Muscle of leg (tissue), 11 donors: ENCODE data around the gene CDK1. TPM values are rescaled to one million over a fixed set of nuclear protein-coding genes. Genes with fewer than 3 reads are reported as not detected.

Source experiments
- DNase-seq: peaks from one replicate; pipeline ENCODE4 v3.0.0; 2013
- H3K27ac ChIP-seq: one replicate; pipeline ENCODE4 v1.5.1; 2013; ENCODE audit warnings: mild to moderate bottlenecking, low read length, control low read depth
- H3K27me3 ChIP-seq: one replicate; pipeline ENCODE4 v1.6.1; 2013; ENCODE audit warnings: low read length; ENCODE audit not compliant: control insufficient read depth, insufficient read depth
- H3K36me3 ChIP-seq: one replicate; pipeline ENCODE4 v1.6.1; 2013; ENCODE audit warnings: low read length; ENCODE audit not compliant: control insufficient read depth, insufficient read depth
- H3K4me1 ChIP-seq: one replicate; pipeline ENCODE4 v1.6.1; 2013; ENCODE audit warnings: low read length; ENCODE audit not compliant: control insufficient read depth, insufficient read depth
- H3K4me3 ChIP-seq: one replicate; pipeline ENCODE4 v1.5.1; 2013; ENCODE audit warnings: low read length, control low read depth
- H3K9me3 ChIP-seq: replicated peaks from 2 replicates; pipeline ENCODE4 v1.6.1; 2013; ENCODE audit warnings: low read depth, low read length; ENCODE audit not compliant: control insufficient read depth
- WGBS: methylation state at CpG from one replicate; pipeline ENCODE4 v1.1.5; 2013; ENCODE audit warnings: missing lambda C conversion rate; ENCODE audit not compliant: insufficient coverage; 5-methylcytosine and 5-hydroxymethylcytosine counted together
- polyA plus RNA-seq, 8 donors: library from polyadenylated mRNA; unstranded; fragments of 120-200 nt; gene quantifications; one replicate each; pipeline versions ENCODE4 v1.2.1 to v1.2.3, GENCODE V29; 2013; ENCODE audit warnings: inconsistent platforms in 1 of 8, low replicate concordance in 1 of 8; ENCODE audit not compliant: insufficient read length in 8 of 8, insufficient read depth in 1 of 8
- total RNA-seq: library from RNA; stranded (reverse); fragments of 120-200 nt; gene quantifications from one replicate; pipeline ENCODE4 v1.2.4, GENCODE V29; 2013

CDK1 gene
- total and polyA plus RNA-seq, 9 donors: 30.9 to 54.8 (median 40.4) TPM

GRCh38 chr10:60735244-60735643 is 43.0 kb upstream of the CDK1 start:
- H3K27ac ChIP-seq: no peak overlapping the region
- H3K36me3 ChIP-seq: no peaks in the 10 kb centered on the region
- H3K4me1 ChIP-seq: peaks cover 3% of the 10 kb centered on the region
- no peaks in the 10 kb centered on the region for H3K9me3 ChIP-seq
- WGBS: no CpG with 5 or more reads among the region's 2 CpGs
- H3K4me3 ChIP-seq: no peak overlapping the region
- DNase-seq: no peak
- H3K27me3 ChIP-seq: peaks cover 36% of the 10 kb centered on the region

- 83% methylated on average over 2 of the region's 5 CpGs for WGBS
- H3K27me3 ChIP-seq: peaks cover 30% of the 10 kb centered on the region
- no peaks in the 10 kb centered on the region for H3K9me3 ChIP-seq
Observed at GRCh38 chr10:60737242-60737641, 41.0 kb upstream of the CDK1 start.

GRCh38 chr10:60739558-60739957 is 38.7 kb upstream of the CDK1 start:
- Histone ChIP-seq H3K4me1 (no peaks in the 10 kb centered on the region), H3K36me3 (no peaks in the 10 kb centered on the region), H3K27ac (no peak overlapping the region), H3K9me3 (no peaks in the 10 kb centered on the region), H3K4me3 (no peak overlapping the region), H3K27me3 (peaks cover 9% of the 10 kb centered on the region)
- no peak for DNase-seq

More at GRCh38 chr10:60737242-60737641, 41.0 kb upstream of the CDK1 start:
- no peak for DNase-seq
- Histone ChIP-seq H3K27ac (no peak overlapping the region), H3K4me3 (no peak overlapping the region), H3K4me1 (peaks cover 3% of the 10 kb centered on the region), H3K36me3 (no peaks in the 10 kb centered on the region)

- H3K9me3 ChIP-seq: no peaks in the 10 kb centered on the region
Observed at GRCh38 chr10:60742512-60742911, 35.8 kb upstream of the CDK1 start.

GRCh38 chr10:60747817-60748469 is 30.3 kb upstream of the CDK1 start:
- no peak for DNase-seq
- no peaks in the 10 kb centered on the region for H3K4me1 ChIP-seq
- H3K9me3 ChIP-seq: no peaks in the 10 kb centered on the region

More at GRCh38 chr10:60742512-60742911, 35.8 kb upstream of the CDK1 start:
- H3K27me3 ChIP-seq: peaks cover 3% of the 10 kb centered on the region
- 95% methylated on average over 3 of the region's 3 CpGs for WGBS
- H3K27ac ChIP-seq: no peak overlapping the region
- no peak overlapping the region for H3K4me3 ChIP-seq
- no peak for DNase-seq
- H3K4me1 ChIP-seq: no peaks in the 10 kb centered on the region
- H3K36me3 ChIP-seq: no peaks in the 10 kb centered on the region

GRCh38 chr10:60753152-60753551 is 25.1 kb upstream of the CDK1 start:
- DNase-seq: no peak
- 100% methylated on average over 1 of the region's 1 CpG for WGBS

More at GRCh38 chr10:60747817-60748469, 30.3 kb upstream of the CDK1 start:
- H3K27me3 ChIP-seq: no peaks in the 10 kb centered on the region
- WGBS: 33% methylated on average over 1 of the region's 2 CpGs
- no peaks in the 10 kb centered on the region for H3K36me3 ChIP-seq
- H3K27ac ChIP-seq: no peak overlapping the region
- no peak overlapping the region for H3K4me3 ChIP-seq

GRCh38 chr10:60753817-60754216 is 24.5 kb upstream of the CDK1 start:
- DNase-seq: no peak
- Histone ChIP-seq H3K27me3 (no peaks in the 10 kb centered on the region), H3K4me1 (no peaks in the 10 kb centered on the region), H3K36me3 (no peaks in the 10 kb centered on the region), H3K9me3 (no peaks in the 10 kb centered on the region), H3K27ac (no peak overlapping the region), H3K4me3 (no peak overlapping the region)
- no CpG with 5 or more reads among the region's 5 CpGs for WGBS

More at GRCh38 chr10:60753152-60753551, 25.1 kb upstream of the CDK1 start:
- no peaks in the 10 kb centered on the region for H3K27me3 ChIP-seq
- no peaks in the 10 kb centered on the region for H3K9me3 ChIP-seq
- no peaks in the 10 kb centered on the region for H3K36me3 ChIP-seq
- H3K4me3 ChIP-seq: no peak overlapping the region
- H3K4me1 ChIP-seq: no peaks in the 10 kb centered on the region
- no peak overlapping the region for H3K27ac ChIP-seq

GRCh38 chr10:60757420-60757895 is 20.8 kb upstream of the CDK1 start:
- H3K27me3 ChIP-seq: no peaks in the 10 kb centered on the region
- H3K36me3 ChIP-seq: no peaks in the 10 kb centered on the region
- DNase-seq: no peak
- no peak overlapping the region for H3K27ac ChIP-seq
- no peaks in the 10 kb centered on the region for H3K4me1 ChIP-seq
- H3K9me3 ChIP-seq: no peaks in the 10 kb centered on the region
- WGBS: no CpG with 5 or more reads among the region's 3 CpGs
- no peak overlapping the region for H3K4me3 ChIP-seq

- no peak for DNase-seq
- Histone ChIP-seq H3K36me3 (no peaks in the 10 kb centered on the region), H3K9me3 (no peaks in the 10 kb centered on the region)
Observed at GRCh38 chr10:60759181-60759580, 19.1 kb upstream of the CDK1 start.

GRCh38 chr10:60760711-60761210 is 17.5 kb upstream of the CDK1 start:
- Histone ChIP-seq H3K9me3 (no peaks in the 10 kb centered on the region), H3K27me3 (no peaks in the 10 kb centered on the region), H3K4me3 (no peak overlapping the region), H3K36me3 (no peaks in the 10 kb centered on the region), H3K27ac (no peak overlapping the region), H3K4me1 (no peaks in the 10 kb centered on the region)
- DNase-seq: no peak

More at GRCh38 chr10:60759181-60759580, 19.1 kb upstream of the CDK1 start:
- no peak overlapping the region for H3K4me3 ChIP-seq
- H3K4me1 ChIP-seq: no peaks in the 10 kb centered on the region
- H3K27me3 ChIP-seq: no peaks in the 10 kb centered on the region
- H3K27ac ChIP-seq: no peak overlapping the region
- 91% methylated on average over 5 of the region's 6 CpGs for WGBS
